SKM-1 treated with dmso at 0.1 percent for 144 hours (cell line): ENCODE data around the gene CTBP1.

Experiments used
- DNase-seq: peaks from one replicate; lab custom pipeline; 2025; ENCODE audit not compliant: unreplicated experiment; lab: John Stamatoyannopoulos, UW

The CTBP1 gene

DNA sequence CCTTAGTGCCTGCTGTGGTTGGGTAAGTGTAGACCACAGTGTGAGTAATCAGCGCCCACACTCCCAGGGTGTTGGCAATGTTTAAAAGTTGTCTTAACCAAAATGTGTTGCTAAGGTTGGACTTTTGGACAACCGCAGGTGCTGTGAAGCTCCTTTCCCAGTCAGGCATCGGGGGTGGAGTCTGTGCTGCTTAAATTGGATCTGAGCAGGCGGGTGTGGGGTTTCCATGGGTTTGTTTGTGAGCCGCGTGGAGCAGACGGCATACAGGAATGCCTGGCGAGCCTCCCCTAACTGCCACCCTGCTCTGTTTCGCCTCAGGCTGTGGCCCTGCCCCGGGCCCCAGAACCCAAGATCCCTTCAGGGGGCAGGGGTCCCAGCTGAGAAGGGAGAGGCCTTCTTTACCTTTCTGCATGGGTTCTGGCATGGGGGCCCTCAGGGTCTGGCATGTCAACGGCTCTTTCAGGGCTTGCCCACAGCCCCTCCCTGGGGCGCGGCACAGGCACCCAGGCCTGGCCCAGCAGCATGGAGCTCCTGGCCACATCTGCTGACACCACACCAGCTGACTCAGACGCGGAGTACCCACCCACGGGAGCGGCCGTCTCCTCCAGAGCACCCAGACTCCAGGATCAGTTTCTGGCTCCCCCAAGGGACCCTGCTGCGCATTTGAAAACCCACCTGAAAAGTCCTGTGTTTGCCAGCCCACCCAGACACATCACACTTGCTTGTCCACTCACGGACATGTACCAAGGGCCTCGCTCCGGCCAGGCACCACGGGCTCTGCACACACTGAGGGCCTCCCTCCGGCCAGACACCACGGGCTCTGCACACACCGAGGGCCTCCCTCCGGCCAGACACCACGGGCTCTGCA lies 71.4 kb downstream of the CTBP1 start:
- DNase-seq = no peak

DNA sequence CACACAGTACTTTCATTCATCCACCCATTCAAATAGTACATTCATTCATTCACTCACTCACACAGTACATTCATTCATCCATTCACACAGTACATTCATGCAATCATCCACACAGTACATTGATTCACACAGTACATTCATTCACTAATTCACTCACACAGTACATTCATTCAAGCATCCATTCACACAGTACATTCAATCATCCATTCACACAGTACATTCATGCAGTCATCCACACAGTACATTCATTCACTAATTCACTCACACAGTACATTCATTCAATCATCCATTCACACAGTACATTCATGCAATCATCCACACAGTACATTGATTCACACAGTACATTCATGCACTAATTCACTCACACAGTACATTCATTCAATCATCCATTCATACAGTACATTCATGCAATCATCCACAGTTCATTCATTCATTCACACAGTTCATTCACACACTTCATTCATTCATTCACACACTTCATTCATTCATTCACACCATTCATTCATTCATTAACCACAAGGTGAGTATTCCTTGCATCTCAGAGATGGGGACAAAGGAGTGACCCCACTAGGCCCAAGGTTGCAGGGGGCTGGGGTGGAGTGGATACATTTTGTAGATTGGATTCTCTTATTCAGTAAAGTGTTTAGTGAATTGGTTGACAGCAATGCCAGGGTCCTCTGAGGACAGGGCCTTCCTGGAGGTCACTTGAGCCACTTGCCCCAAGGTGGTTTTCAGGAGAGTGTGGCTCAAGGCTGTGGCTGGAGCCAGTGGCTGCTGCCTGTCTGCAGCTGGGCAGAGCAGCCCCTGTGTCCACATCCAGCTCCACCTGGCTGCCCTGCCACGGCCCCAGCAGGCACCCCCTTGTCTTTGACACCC lies 72.3 kb downstream of the CTBP1 start:
- DNase-seq = no peak

DNA sequence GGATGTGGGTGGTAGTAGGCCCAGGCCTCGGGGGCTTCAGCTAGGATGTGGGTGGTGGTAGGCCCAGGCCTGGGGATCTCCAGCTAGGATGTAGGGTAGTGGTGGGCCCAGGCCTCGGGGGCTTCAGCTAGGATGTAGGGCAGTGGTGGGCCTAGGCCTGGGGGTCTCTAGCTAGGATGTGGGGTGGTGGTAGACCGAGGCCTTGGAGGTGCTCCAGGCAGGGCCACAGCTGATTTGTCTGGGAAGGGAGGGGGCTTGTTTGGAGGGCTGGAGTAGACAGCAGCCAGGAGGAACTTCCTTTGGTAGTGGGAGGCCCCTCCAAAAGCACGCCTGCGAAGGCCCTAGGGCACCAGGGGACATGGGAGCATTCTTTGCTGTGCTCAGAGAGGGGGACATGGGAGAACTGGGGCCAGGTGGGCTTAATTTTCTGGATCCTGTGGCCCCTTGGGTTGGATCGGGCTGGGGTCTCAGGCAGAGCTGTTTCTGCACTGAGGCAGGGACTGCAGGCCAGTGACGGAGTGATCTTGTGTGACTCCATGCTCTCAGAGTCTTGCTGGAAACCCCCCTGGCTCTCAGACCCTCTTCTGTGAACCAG lies 73.2 kb downstream of the CTBP1 start:
- no peak for DNase-seq

DNA sequence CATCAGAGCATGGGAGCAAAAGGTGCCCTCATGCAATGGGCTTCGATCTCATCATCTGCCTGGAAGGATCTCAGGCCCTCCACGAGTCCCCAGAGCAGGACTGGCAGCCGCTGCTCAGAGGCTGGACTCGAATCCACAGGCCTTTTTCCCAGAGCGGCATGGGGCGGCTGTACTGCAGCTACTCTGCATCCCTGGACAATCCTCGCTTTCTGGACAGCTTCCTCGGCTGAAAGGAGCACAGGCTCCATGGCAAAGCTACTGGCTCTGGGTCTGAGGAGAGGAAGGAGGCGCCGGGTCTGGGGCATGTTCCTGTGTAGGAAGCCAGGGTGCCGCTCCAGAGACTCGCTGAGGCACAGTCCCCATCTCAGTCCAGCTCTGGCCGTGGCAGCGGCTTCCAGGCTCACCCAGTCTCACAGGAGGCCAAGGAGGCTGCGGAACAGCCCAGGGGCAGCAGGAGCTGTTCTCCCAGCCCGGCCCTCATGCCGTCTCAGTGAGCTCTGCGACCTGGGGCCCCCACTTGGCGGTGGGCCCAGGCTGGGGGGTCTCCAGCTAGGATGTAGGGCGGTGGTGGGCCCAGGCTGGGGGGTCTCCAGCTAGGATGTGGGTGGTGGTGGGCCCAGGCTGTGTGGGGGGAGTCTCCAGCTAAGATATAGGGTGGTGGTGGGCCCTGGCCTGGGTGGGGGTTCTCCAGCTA lies 73.8 kb downstream of the CTBP1 start:
- no peak for DNase-seq

DNA sequence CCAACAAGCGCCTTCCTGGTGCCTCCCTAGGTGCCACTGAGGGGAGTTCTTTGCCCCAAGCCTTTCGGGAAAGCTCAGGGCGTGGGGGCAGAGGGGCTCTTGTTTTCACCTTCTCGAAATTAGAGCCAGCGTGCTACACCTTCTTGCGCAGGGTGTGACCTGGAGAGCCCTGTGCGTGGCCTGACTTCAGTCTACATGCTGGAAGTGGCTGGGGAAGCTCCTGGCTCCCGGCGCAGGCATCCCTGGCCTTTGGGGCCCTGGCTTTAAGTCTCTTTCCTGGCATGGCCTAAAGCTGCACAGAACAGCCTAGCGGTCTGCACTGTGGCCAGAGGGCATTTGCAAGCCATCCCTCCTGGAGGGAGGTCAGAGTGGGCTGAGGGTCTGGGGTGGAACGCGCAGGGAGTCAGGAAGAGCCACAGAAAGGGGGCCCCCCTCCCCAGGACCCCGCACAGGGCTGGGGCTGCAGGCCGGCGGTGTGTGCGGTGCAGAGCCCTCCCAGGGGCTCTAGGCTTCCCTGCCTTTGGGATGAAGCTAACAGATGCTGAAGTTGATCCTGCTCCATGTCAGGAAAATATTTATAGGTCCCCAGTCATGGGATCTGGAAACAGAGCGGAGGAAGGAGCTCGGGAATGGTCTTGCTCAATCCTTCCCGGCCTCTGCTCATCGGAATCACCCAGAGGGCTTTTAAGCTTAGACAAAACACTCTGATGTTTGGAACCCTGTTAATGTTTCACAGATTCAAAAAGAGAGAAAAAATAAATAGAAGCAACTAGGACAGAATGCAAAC lies 75.8 kb downstream of the CTBP1 start:
- DNase-seq = no peak

DNA sequence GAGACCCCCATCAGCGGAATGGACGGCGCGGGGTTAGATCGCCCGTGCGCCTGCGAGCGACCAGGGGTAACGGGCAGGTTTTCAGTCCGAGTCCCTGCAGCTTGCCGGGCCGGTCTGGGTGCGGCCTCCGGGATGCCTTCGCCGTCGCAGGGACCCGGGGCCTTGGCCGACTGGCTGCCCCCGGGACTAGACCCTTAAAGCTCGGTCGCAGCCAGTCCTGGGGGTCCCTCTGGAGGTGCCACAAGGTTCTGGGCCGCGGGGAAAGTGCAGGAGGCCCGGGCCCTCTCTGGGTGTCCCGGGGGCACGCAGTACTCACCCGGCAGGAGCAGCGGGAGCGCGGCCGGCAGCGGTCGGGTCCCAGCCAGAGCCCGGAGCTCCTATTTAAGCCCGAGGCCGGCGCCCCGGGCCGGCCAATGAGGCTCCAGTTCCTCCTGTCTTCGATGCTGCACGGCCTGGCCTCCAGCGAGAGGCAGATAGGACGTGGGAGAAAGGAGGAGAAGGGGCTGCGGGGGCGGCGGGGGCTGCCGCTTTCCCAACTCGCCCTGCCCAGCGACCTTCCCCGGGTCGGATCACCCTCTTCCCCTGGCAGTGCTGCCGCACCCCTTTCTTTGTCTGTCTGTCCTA lies 76.6 kb downstream of the CTBP1 start, which contains the start of gene SPON2:
Gene SPON2 (minus strand): TSS at position 356 of the 624 bp plus-strand sequence.
- DNase-seq = no peak

DNA sequence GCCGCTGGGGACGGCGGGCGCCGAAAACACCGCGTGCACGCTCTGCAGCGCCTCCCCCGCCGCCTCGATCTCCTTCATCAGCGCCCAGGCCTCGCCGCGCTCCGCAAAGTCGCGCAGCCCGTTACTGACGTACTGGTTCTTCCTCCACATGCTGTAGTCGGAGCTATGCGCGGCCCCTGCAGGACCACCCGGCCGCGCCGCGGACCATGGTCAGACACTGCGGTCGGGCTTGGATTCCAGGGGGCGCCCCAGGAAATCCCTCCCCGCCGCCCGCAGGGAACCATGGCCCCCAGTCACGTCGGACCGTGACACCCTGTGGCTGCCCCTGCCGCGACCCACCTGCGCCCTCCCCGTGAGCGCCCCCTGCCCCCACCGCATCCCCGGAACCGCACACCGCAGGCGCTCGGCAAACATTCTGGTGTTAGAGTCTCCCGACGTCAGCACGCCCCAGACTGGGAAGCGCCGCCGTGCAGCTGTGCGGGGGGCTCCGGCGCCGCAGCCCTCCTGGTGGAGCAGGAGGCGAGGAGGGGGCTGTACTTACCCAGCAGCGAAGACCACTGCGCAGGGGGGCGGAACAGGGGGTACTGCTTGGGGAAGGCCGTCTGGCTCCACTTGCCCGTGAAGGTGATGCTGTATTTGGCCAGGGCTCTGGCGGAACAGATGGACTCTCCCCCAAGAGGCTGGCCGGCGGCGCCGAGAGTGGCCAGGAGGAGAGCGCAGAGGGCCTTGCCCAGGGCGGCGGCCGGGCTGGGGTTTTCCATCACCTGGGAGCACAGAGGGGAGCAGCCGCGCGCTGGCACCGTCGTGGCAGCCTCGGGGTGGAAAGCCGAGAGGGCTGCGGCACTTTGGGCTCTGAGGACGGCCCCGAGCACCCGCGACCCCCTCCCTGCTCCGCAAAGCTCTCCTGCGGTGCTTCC lies 77.4 kb downstream of the CTBP1 start:
- DNase-seq = no peak

DNA sequence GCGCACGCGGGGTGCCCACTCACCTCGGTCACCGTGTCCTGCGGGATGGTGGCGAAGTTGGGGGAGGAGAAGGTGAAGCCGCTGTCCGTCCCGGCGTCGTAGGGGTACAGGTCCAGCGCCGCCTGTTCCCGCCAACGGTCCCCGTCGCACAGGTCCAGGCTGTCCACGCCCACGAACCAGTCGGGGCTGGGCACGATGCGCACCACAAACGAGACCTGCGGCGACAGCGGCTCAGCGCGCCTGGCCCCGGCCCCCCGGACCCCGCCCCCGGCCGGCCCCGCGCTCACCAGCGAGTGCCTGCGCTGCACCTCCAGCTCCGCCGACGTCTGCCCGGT lies 78.0 kb downstream of the CTBP1 start:
- no peak for DNase-seq

DNA sequence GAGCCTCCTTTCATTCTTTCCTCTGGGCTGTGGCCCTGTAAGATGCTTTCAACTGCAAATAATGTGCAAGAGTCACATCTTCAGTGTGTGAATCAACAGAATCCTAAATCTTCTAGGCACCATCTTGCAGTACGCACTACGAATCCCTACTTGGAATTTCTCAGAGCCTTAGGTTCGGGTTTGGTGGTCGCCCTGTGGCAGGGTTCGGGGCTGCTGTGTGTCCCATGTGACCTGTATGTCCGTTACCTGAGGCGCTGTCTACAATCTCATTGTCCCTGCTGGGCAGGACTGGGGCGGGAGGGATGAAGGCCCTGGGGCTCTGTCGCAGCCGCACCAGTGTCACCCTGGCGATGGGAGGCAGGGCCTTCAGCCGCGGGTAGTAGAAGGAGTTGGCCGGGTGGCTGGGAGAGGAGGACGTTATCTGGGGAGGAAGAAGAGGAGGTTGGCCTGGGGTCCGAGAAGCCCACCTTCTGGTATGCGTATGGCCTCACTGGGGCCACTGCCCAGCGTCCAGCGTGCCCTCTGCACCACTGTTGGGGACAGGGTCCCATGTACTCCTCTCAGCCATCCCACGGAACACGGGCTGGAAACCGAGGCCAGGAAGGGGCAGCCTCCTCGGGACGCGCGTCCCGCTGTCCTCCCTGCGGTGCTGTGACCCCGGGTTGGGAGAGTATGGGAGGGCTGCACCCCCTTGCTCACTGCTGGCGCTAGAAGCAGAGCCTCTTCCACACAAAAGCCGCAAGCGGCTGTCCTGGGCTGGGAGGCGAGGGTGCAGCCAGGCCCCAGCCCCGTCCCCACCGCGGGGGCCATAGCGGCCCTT lies 78.6 kb downstream of the CTBP1 start:
- DNase-seq = no peak

DNA sequence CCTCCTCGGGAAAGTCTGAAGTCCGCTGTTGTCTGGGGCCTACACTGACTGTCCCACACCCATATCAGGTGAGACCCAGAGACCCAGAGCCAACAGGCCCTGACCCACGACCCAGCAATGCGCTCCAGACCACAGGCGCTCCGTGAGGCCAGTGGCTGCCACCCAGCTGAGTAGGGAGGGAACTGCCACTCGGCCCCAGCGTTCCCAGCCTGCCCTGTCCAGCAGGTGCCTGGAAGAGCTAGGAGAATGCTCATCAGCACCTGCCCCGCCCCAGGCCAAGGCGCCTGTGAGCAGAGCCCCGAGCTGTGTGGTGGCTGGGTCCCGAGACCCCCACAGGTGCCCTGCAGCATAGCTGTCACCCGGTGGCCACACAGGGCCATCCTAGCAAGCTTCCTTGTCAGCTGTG lies 79.2 kb downstream of the CTBP1 start:
- no peak for DNase-seq

DNA sequence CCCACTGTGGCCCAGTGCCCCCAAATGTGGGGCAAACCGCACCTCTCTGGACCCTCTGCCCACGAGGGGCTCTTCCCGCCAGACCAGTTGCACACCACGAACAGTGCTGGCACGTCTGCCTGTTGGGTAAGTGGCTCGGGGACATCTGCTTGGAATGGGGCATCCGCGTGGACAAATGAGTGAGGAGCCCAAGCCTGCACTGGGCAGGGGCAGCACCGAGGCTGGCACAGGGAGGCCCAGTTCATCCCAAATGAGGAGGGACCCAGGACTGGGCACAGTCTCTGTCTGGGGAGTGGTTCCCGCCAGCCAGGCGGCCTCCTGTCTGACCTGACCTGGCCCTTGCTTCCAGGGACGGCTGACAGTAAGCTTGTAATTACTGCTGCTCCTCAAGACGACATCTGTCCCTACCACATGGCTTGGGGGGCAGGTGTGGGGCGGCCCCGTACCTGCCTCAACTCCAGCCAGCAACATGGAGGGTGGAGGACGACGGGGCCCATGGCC lies 79.7 kb downstream of the CTBP1 start:
- DNase-seq = no peak

DNA sequence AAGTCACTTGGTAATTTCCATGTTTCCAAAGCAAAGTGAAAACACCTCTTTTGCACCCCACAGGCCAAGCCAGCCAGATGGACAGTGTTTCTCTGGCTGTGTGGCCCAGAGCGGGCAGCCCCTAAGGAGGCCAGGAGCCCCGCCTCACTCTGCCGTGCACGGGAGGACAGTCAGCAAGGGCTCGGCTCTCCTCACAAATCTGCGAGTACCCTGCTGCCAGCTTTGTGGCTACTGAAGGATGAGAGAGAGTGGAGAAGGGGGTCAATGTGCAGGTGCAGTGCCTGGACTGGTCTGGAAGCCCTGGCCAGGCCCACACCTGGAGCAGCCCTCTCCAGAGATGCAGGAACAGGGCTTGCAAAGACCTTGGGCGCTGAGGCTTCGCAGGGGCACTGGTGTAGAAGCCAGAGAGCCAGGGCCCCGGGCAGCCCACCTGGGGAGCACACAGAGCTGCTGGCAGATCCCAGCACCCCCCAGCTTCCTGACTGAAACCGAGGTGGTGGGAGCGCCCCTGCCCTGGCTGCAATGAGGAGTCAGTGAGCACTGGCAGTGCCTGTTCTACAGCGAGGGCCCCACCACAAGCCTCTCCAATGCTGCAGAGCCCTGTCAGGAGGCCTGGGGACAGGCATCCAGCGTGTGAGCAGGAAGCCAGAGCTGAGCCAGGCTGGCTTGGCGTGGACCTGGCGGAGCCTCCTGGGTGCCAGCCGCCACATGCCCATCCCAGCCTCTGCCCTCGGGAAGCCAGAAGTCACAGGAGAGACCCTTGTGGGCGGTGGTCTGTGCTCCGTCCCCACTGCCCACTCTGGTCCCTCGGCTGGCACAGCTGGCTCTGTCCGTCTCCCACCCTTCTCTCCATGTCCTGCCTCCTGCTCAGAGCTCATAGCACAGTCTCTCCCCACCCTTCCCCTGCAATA lies 80.5 kb downstream of the CTBP1 start:
- DNase-seq = no peak

DNA sequence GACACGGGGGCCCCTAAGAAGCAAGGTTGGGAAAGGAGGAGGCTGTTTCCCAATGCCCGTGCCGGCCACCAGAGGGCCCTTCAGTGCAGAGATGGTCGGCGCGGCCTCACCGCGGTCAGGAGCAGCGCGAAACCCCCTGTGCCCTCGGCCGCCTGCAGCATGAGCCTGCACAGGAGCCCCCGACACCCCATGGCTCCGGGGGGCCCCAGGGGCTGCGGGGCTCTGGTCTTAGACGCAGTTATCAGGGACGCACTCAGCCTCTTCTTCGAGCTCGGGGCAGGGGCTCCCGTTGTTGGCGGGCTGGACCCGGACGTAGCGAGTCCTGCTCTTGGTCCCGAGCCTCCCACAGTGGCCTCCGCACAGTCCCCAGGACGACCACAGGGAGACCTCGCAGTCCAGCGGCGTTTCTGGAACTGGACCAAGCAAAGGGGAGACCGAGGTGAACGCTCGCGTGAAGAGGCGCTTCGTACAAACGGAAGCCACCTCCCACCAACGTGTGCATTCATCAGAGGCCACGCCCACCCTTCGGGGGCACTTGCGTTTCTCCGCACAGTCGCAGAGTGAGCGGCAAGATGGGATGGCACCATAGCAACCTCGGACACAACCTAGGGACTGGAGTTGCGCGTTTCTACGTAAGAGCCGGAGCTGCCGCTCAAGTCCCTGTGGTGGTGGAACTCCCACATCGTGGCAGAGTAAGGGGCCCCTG lies 81.5 kb downstream of the CTBP1 start:
- peak; percentile 79 for DNase-seq

DNA sequence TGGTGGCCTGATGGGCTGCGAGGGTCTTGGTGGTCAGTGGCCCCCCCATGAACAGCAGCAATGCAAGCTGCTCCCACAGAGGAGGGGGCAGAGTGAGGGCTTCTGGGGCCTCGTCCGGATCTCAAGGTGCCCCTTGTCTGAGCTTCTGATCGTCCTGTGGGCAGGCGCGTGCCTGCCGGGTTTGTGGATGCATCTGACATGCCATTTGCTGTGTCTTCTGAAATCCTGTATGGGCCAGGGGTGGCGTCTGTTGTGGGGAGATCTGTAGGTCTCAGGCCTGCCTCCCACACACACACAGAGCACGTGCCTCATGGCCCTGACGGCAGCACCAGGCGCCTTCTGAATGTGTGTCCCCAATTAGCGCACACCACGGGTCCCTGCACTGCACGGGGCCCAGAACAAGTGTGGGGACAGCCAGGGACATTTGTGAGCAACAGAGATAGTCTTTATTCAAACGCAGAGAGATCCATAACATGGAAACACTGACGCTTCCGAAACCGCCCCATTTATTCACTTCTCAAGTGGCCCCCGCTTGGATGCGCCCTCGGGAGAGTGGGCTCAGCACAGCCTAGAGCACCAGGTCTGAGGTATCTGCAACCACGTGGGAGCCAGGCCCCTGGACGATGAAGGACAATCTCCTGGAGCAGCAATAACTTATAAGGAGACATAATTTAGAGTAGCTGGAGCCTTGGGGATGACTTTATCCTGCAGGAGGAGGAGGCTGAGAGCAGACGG lies 82.3 kb downstream of the CTBP1 start:
- DNase-seq = no peak

DNA sequence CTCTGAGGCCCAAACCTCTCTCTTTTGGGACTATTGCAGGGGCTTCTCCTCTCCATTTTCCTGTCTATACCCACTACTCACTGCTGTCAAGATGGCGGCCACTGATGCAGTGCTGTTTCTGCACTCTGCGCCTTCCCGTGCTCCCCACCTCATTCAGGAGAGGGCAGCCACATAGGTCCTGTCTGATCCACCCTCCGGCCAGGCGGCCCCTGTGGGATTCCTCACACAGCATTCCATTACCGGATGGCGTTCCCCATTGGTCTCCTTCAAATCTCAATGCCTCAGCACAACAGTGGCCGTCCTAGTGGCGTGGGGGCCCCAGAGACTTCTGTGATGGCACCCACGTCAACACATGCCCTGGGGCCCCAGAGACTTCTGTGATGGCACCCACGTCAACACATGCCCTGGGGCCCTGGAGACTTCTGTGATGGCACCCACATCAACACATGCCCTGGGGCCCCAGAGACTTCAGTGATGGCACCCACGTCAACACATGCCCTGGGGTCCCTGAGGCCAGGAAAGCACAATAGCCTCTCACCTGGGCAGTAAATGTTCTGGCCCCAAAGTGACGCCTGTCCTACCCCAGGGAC lies 83.9 kb downstream of the CTBP1 start:
- no peak for DNase-seq
